Activated CD8-positive, alpha-beta memory T cell treated with anti-CD3 and anti-CD28 coated beads, Interleukin-2, amount 50 U/mL, for 24 hours (primary cell): Measurements from ENCODE around the gene RSU1.

Experiments used
- DNase-seq: peaks from one replicate; pipeline ENCODE4 v3.0.0-alpha.2; 2020; ENCODE audit errors: extremely low read depth

RSU1 gene

DNA sequence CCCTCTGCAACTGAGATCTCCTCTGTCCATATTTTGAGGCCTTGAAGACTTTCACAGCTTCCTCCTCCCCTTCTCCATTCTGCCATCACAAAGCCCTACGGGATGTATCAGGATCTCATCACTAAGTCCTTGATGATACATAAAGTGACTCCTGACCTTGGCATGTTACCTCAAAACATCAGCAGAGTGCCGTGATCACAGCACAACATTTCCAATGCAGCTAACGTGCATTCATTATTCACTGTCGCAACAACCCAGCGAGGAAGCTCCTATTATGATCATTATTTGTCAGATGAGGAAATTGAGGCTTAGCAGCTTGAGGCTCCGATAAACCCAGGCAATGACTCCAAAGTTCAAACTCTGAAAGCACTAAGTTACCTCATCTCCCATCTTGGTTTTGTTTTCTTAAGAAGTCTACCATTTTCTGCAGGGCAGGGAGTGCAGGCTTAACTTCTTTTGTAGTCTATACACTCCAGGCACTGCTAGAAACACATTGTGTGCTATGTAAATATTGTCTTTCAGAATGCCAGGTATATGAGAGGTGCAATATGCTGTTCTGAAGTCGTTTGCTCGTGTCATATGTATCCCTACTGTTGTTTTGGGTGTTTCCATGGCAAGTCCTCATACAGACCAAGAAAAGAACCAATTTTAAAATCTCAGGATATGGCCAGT is 215.0 kb downstream of the RSU1 start:
- DNase-seq = no peak

DNA sequence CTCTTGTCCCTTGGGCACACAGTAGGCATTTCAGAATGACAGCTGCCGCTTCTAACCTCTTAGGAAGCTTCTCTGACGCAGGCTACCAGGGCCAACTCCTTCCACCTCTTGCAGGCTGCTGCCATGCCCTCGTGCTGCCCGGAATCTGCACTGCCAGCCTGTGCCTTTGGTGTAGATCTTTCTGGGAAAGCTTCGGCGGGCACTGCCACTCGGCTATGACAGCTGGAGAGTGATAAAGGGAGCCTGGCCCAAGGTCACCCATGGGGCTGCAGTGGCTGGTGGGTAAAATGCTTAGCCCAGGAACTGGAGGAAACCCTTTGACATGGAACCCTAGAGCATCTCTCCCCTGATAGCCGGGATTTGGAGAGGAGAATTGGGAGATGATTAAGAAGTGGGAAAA is 217.6 kb downstream of the RSU1 start:
- no peak for DNase-seq

DNA sequence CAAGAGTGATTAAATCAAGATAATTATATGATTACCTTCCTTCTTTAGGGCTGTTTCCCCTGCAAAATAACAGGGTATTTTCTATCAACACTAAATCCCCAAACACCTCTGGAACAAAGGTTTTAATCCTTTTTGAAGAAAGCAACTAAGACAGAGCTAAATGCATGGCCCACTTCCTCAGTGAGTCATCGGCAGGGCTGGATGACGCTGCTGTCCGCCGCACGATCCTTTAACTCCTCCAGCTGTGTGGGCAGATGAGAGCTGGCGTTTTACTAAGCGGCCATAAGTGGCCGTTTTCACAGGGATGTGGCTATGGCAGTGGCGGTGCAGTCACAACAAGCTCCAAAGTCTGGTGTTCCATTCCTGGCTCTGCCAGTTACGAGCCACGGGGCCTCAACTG is 219.6 kb downstream of the RSU1 start:
- no peak for DNase-seq

DNA sequence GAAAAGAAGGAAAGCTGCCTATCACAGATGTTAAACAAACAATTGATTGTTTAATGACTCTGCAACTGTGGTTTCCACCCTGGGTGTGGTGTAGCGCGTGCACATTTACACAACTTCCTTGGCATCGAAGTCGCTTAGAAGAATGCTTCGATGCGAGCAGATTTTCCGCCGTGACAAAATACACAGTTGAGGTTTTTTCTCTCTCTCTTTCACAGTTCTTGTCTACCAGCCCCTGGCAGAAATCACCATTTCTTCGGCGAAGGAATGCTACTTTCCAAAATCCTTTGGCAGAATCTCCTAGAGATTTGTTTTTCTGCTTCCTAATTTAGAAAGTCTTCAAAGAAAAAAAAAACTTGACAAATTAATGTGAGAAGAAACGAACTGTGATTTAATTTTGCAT is 224.8 kb downstream of the RSU1 start:
- no peak for DNase-seq

DNA sequence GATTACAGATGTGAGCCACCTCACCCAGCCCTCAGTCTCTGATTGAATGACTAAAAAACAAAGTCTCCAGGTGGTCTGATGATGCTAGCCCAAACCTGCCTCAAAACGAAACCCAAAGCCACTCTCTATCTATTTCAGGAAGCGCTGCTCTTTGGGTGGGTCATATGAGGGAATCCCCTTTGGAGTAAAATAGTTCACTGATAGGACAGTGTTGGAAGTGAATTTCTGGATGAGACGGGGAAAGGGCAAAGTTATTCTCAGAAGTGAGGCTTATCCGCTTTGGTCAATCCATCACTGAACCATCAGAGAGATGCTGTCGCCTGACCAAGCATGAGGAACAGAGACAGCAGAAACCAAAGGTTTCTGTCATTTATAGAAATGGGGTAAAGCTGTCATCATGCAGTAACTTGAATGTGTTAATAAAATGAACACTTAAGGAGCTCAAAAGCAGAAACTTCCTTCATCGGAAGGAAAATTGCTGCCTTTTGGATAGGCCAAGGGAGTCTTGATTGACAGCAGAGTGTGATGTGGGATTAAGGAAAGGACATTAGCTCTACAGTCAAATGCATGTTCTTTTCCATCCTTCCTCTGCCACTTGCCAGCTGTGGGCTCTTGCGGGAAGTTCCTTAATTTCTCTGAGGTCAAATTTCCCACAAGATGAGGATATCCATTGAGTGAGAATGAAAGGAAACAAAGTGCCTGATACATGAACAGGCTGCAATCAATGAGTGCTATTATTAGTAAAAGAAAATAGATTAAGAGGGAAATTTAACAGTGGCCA is 230.7 kb downstream of the RSU1 start:
- no peak for DNase-seq

DNA sequence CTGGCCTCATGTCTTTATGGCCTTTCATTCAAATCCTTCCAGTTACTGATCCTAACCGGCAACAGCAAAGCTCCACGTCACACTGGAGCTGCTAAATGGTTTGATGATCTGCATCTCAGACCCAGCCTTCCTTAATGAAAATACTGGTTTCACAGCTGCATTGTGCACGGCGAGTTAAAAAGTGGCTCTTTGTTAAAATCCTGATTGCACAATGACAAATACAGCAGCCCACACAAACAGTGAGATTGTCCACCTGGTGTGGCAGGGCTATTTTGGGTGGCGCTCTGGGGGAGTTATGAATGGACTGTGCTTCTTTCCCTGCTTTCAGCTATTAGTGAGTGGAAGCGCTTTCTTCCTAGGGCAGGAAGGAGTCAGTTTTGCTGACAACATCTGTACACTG is 232.1 kb downstream of the RSU1 start:
- no peak for DNase-seq

DNA sequence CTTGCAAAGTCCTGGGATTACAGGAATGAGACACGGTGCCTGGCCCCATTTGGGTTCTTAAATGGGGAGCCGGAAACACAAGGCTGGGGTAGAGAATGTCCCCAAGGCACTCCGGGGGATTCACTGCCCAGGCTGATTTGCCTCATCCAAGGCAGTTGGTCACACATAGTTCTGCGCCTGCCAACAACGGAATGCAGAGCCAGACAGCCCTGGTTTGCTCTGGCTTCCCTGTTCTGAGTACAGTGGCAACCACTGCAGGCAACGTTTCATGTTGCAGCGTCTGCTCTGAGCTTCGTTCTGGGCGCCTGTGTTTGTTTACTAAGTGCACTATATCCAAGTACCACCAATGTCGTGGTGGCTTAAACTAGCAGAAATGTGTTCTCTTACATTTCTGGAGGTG is 233.8 kb downstream of the RSU1 start:
- DNase-seq = no peak

DNA sequence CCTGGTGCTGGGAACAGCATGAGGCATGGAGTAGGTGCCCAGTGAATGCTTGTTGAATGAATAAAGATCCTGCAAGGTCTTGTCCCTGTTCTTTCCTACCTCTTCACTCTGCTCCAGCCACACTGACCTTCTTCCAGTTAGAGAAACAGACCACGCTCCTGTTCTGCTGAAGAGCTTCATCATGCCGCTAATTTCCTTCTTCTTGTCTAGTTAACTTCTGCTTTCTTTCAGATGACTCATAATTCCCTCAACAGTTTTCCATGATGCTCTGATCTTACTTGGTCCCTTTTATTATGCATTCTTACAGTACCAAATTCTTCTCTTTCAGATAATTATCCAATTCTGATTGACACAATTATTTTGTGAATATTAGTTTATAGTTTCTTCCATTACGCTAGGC is 236.0 kb downstream of the RSU1 start:
- no peak for DNase-seq

DNA sequence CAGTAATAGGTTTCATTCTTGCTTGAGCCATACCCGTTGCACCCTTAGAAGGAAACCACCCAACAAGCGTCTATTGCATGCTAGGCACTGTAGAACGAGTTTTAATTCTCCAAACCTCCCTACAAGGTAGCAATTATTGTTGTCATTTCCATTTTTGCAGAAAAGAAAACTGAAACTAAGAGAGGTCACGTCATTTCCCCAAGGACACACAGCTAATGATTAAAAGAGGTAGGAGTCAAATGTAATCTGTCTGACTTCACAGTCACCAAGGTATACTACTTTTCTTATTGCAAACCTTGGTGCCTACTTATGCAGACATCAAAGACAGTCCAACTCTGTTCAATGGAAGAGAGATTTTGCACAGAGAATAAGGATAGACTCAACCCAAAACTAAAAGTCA is 246.5 kb downstream of the RSU1 start:
- no peak for DNase-seq

DNA sequence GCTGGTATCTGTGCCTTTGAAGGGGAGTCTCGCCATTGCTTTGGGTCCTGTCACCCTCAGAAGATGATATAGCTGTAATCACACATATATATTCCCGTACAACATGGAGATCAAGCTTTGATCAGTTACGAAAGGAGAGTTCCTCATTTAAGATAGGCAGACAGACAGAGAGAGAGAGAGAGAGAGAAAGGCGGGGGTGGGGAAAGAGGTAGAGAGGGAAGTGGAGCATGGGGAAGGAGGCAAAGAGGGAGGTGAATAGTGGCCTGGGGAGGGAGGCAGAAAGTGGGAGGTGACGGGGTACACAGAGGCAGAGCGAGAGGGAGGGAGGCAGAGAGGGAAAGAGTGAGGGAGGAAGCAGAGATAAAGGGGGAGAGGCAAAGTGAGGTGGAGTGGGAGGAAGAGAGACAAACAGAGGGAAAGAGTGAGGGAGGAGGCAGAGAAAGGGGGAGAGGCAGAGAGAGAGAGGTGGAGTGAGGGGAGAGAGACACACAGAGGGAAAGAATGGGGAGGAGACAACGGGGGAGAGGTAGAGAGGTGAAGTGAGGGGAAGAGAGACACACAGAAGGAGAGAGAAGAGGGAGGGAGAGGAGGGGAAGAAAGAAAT is 250.9 kb downstream of the RSU1 start:
- DNase-seq = no peak

DNA sequence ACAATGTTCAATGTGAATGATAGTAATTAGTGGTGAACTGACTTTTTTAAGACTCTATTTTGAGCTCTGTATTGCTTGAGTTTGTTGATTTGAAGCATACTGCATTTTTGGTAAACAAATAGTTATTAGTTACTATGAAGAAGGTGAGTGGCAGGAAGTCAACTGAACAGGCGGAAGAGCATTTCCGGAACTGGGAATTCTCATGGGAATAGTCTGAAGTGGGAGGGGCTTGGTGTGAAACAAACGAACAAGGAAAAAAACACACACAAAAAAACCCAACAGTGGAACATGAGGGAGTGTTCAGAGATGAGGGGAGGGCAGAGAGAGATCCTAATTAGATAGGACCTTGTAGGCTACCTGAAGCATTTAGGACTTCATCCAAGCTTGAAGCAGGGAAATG is 251.6 kb downstream of the RSU1 start:
- no peak for DNase-seq

DNA sequence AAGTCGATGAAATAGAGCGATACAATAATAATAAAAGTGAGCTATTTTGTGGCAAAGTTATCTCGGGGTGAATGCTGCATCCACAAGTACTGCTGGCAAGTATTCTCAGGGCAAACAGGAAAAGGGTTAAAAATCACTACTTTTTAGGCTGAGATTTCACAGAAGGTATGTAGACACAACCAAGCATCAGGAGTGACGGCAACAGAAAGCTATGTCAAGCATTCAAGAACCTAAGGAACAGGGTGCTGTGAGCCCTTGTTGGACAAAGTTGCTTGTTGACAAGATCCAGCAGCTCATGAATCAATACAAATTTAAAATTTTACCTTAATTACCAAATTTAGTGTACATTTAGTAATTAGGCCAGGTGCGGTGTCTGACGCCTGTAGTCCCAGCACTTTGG is 254.3 kb downstream of the RSU1 start:
- no peak for DNase-seq

DNA sequence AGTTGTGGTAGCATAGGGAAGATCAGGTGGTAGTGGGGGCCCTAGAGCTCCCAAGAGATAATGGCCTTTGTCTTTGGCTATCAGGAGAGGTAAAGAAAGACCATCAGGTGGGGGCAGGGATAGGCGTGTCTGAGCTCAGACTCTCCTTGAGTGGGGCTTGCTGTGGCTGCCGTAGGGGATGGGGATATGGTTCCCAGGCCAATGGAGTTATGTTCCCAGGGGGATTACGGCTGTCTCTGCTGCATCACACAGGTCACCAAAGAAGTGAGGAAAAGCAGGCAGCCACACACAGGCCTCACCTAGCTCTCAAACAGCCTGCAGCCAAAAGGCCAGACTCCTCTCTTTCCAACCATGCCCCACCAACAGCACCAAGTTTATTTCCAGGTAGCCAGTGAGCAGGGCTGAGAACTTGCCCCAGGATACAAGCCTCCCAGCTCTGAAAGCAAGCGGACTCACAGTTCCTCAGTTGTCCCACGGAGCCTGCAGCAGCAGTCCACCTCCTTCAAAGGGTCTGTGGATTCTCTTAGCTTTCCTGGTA is 257.9 kb downstream of the RSU1 start:
- DNase-seq = no peak

DNA sequence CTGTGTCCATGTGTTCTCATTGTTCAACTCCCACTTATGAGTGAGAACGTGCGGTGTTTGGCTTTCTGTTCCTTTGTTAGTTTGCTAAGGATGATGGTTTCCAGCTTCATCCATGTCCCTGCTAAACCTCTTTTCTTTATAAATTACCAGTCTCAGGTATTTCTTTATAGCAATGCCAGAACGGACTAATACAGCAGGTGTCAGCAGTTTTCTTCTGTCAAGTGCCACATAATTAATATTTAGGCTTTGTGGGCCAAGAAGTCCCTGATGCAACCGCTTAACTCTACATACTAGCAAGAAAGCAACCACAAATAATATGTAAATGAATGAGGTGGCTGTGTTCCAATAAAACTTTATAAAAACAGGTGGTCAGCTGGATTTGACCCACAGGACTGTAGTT is 269.3 kb downstream of the RSU1 start:
- DNase-seq = no peak

DNA sequence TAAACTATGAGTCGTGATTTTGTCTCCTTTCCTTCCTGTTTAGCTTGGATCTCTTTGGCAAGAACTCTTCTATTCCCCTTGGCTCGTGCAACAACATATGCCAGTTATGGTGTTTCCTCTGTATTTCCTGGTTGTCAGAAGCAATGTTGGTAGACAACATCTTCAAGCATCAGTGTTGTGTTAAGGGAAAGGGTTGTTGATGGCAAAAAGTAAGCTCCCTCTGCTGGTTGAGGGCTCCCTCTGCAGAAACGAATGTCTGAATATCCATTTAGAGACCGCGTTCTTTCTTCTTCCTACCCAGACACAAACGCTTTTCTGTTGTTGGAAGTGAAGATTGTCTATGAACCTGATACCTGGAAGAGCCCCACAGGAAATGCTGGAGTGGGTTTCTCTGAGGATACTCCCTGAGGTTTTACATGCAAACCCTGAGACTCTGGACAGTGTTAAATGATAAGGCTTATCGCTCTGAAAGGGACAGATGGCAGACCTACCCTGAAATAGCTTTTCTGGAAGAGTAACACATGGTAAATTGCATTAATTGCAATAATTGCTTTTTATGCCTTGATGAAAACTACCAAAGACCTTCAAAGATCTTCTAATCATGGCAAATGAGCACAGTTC is 272.0 kb downstream of the RSU1 start:
- DNase-seq = no peak

DNA sequence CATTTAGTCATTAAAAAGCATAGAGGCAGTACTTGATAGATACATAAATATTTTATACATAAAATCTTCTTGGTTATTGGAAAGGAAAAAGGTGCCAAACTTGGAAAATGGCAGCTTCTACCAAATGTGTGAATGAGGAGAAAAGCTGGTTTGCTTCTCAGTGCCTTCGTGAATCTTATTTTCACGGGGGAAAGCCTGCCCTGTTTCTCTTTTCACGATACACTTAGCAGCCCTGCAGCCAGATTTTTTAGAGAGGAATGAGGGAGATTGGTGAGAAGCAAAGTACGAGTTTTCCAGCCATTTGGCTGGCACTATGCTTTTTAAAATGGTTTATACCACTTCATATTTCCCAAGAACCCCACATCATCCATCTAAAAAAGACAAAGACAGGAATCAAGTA is 272.6 kb downstream of the RSU1 start:
- DNase-seq = no peak

DNA sequence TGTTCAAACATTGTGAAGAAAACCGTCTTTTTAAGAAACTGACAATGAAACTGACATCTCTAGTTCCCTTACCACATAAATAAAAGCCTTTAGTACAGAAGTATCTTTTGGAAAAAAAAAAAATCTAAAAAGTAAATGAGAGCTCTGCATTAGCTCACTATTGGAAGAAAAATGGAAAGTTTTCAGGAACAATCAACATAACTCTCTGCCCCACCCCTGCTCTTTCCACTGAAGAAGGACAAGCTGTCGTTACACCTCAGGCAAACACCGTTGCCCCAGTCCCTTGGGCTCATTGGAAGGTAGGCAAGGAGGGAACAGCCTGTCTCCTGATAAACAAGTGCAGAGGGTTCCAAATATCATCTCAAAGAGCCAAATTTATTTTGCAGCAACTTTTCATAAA is 273.1 kb downstream of the RSU1 start:
- no peak for DNase-seq
